Activated CD4-positive, alpha-beta memory T cell treated with anti-CD3 and anti-CD28 coated beads for 36 hours (primary cell): ENCODE results near the gene GPLD1. TPM values are rescaled to one million over a fixed set of nuclear protein-coding genes. Genes with fewer than 3 reads are reported as not detected.

Experiments
- CTCF ChIA-PET: fragments of 350-600 bp; sonication (Branson Sonifier 250); formaldehyde crosslinking; loops from one replicate; lab custom pipeline; 2021; ENCODE audit warnings: antibody characterized with exemption, inconsistent platforms; lab: Charles Lee
- POLR2A ChIA-PET: fragments of 350-600 bp; sonication (Branson Sonifier 250); formaldehyde crosslinking; loops from one replicate; lab custom pipeline; 2021; ENCODE audit warnings: antibody characterized with exemption; lab: Charles Lee
- DNase-seq: peaks from one replicate; pipeline ENCODE4 v3.0.0-alpha.2; 2020
- H3K27ac Mint-ChIP-seq: one replicate; pipeline ENCODE4 v1.8.0; 2021; ENCODE audit warnings: mixed read lengths
- H3K27me3 Mint-ChIP-seq: one replicate; pipeline ENCODE4 v1.8.0; 2021; ENCODE audit warnings: mixed read lengths
- H3K36me3 Mint-ChIP-seq: one replicate; pipeline ENCODE4 v1.8.0; 2021; ENCODE audit warnings: mixed read lengths
- H3K4me1 Mint-ChIP-seq: one replicate; pipeline ENCODE4 v1.8.0; 2021; ENCODE audit warnings: low read depth, mixed read lengths
- H3K4me3 Mint-ChIP-seq: one replicate; pipeline ENCODE4 v1.8.0; 2021; ENCODE audit warnings: mild to moderate bottlenecking, mixed read lengths
- H3K9me3 Mint-ChIP-seq: one replicate; pipeline ENCODE4 v1.8.0; 2021; ENCODE audit warnings: mixed read lengths
- intact Hi-C: fragments of 100-400 bp; cut with micrococcal nuclease; formaldehyde crosslinking; loops from one replicate; pipeline ENCODE4 v1.15.1; 2023
- total RNA-seq, 2 experiments: library from RNA; stranded (reverse); gene quantifications; one replicate each; pipeline ENCODE4 v1.2.3, GENCODE V29; 2021

GPLD1 gene
- total RNA-seq, 2 experiments from 2014 or later, result 0.19 to 0.29 TPM

DNA sequence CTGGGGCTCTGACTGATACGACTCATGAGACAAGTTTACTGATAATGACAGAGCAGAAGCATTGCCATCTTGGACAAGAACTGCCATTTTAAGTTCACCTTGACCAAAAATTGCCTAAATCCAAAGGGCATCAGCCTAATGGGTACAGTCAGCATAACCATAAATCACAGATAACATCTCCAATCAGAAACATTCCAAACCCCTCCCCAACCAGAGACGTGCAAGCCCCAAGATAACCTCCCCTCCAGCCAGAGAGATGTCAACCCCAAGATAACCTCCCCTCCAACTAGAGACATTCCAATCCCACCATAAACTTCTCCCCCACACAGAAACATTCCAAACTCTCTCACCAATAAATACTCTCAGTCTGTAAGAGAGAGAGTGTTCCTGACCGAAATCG, 10.5 kb downstream of the GPLD1 start:
- H3K36me3 Mint-ChIP-seq, result no peaks in the 10 kb centered on the region
- H3K9me3 Mint-ChIP-seq, result no peaks in the 10 kb centered on the region
- intact Hi-C loops, result no loop called here
- H3K27ac Mint-ChIP-seq, result no peak overlapping the region
- ChIA-PET POLR2A (no interaction called here), CTCF (interaction anchor here (0.5 kb wide), 1 partner anchor 9 kb away, joined by 3 read pairs; no protein-coding TSS in a partner anchor)
- no peak for DNase-seq
- H3K4me1 Mint-ChIP-seq, result no peaks in the 10 kb centered on the region
- H3K4me3 Mint-ChIP-seq, result no peak overlapping the region
- no peaks in the 10 kb centered on the region for H3K27me3 Mint-ChIP-seq

DNA sequence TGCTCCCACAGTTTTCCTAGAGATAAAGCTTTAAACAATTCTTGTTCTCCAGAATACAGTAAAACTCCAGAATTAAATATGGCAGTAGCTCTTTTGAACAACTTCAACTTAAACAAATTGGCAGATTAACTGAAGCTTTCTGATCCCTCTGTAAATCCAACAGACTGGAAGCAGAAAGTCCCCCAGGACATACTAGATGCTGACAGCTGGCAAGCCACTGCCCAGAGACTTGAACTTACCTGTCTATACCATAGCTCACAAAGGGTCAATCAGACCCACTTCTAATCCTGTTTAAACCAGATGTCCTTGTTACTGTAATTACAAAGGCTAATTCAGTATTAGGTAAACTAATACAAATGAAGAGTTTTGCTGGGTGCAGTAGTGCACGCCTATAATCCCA, 12.3 kb downstream of the GPLD1 start:
- CTCF ChIA-PET, result interaction anchor here (0.7 kb wide), 1 partner anchor 44 kb away, joined by 3 read pairs; no protein-coding TSS in a partner anchor
- Mint-ChIP-seq H3K27me3 (no peaks in the 10 kb centered on the region), H3K27ac (no peak overlapping the region), H3K4me3 (no peak overlapping the region), H3K36me3 (no peaks in the 10 kb centered on the region), H3K9me3 (no peaks in the 10 kb centered on the region), H3K4me1 (no peaks in the 10 kb centered on the region)
- intact Hi-C loops, result no loop called here
- no peak for DNase-seq
- POLR2A ChIA-PET, result no interaction called here

DNA sequence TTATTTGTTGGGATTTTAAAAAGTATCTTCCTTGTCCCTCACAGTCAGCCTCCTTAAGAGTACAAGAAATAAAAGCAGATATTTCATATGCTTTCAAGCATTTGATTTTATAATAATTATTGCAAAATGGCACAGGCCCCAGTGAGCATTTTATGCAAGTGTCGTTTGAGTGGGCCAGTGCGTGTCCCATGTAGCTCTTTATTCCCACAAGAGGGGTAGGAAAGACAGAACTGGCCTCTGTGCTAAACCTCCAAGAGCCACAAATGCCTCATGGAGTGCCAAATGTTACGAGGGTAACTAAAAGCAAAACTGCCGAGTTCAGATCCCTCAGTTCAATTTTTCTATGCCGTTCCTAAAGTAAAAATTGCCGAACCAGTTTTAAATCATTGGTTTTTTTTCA, 12.7 kb downstream of the GPLD1 start:
- no peaks in the 10 kb centered on the region for H3K9me3 Mint-ChIP-seq
- H3K27me3 Mint-ChIP-seq, result no peaks in the 10 kb centered on the region
- no peak overlapping the region for H3K4me3 Mint-ChIP-seq
- H3K27ac Mint-ChIP-seq, result no peak overlapping the region
- H3K4me1 Mint-ChIP-seq, result no peaks in the 10 kb centered on the region
- ChIA-PET CTCF (no interaction called here), POLR2A (no interaction called here)
- no peaks in the 10 kb centered on the region for H3K36me3 Mint-ChIP-seq
- intact Hi-C loops, result no loop called here
- no peak for DNase-seq

DNA sequence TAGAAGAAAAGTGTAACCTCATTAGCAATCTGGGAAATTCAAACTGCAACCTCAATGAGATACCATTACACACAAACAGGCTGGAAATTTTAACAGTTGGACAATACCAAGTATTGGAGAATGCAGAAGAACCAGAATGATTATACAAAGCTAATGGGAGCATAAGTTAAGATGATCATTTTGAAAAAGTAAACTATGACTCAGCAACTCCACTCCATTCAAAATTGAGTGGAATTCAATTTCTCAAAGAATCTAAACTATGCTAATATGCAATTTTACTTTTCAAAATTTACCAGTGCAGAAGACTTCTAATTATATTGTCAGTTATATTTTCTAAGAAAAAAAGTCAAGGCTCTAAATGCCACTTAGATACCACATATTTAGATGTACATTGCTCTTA, 17.2 kb downstream of the GPLD1 start:
- ChIA-PET CTCF (no interaction called here), POLR2A (no interaction called here)
- no peak overlapping the region for H3K4me3 Mint-ChIP-seq
- no peaks in the 10 kb centered on the region for H3K4me1 Mint-ChIP-seq
- no peaks in the 10 kb centered on the region for H3K27me3 Mint-ChIP-seq
- H3K27ac Mint-ChIP-seq, result no peak overlapping the region
- intact Hi-C loops, result no loop called here
- no peaks in the 10 kb centered on the region for H3K9me3 Mint-ChIP-seq
- no peak for DNase-seq
- H3K36me3 Mint-ChIP-seq, result no peaks in the 10 kb centered on the region

DNA sequence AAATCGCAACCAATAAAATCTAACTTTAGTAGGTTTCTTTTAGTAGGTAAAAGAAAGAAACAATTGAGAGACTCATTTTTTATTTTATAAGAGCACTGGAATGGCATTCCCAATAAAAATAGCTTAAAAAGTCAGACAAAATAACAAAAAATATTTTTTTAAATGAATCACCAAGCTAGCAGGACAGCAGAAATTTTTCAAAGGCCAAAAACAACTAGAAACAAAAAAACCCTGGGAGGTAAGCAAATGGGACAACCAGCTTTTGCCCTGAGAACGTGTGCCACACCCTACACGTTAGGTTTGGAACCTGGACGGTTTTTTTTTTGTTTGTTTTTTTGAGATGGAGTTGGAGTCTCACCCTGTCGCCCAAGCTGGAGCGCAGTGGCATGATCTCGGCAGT, 19.6 kb downstream of the GPLD1 start:
- Mint-ChIP-seq H3K9me3 (no peaks in the 10 kb centered on the region), H3K27ac (no peak overlapping the region), H3K4me1 (no peaks in the 10 kb centered on the region), H3K36me3 (no peaks in the 10 kb centered on the region), H3K27me3 (no peaks in the 10 kb centered on the region), H3K4me3 (no peak overlapping the region)
- intact Hi-C loops, result no loop called here
- DNase-seq, result no peak
- ChIA-PET POLR2A (no interaction called here), CTCF (interaction anchor here (0.7 kb wide), 1 partner anchor 9 kb away, joined by 3 read pairs; no protein-coding TSS in a partner anchor)

DNA sequence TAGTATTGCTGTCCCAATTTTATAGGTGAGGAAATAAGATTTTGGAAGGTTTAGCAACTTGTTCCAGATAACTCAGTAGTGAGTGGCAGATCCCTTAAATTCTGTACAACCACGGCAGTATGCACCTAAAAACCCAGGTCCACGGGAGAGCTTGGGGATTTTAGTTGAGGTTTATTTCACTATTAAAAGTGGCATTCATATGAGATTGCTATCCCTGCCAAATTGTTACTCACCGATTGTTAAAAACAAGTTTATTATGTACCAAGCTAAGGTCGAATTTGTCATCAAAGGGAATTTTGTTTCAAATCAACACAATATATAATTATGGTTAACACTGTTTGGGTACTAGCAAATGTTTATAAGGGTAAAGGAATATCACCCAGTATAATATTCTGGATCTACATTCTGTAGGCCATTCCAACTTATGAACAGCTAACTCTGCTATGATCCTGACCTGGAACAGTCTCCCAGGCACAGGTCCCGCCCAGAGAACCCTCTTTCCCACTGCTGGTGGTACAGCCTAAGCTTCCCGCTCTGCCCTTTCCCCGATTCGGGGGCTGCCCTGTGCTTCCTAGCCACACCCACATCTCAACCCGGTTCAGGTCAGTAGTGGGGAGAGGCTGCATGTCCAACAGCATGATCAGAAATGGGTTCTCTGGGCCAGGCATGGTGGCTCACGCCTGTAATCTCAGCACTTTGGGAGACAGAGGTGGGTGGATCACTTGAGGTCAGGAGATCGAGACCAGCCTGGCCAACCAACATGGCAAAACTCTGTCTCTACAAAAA, 24.9 kb downstream of the GPLD1 start:
- Mint-ChIP-seq H3K27ac (no peak overlapping the region), H3K4me3 (no peak overlapping the region), H3K4me1 (no peaks in the 10 kb centered on the region), H3K27me3 (no peaks in the 10 kb centered on the region), H3K9me3 (no peaks in the 10 kb centered on the region), H3K36me3 (no peaks in the 10 kb centered on the region)
- ChIA-PET POLR2A (no interaction called here), CTCF (no interaction called here)
- intact Hi-C loops, result no loop called here
- DNase-seq, result no peak

DNA sequence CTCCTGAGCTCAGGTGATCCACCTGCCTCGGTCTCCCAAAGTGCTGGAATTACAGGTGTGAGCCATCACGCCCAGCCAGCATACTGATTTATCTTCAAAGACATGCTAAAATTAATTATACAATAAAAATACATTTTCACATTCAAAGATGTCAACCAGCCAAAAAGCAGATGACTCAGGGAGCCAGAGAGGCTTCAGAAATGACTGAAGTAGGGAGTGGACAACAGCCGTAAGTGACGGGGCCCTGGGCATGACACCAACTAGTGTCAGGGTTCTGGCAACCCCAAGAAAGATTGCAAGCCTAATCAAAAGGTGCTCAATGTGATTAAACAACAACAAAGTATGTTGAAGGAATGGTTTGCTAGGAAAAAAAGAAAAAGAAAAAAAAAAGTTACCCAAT, 28.4 kb downstream of the GPLD1 start:
- no peak for DNase-seq
- Mint-ChIP-seq H3K4me3 (no peak overlapping the region), H3K27ac (no peak overlapping the region), H3K4me1 (no peaks in the 10 kb centered on the region), H3K27me3 (no peaks in the 10 kb centered on the region), H3K36me3 (no peaks in the 10 kb centered on the region), H3K9me3 (no peaks in the 10 kb centered on the region)
- ChIA-PET POLR2A (no interaction called here), CTCF (no interaction called here)
- intact Hi-C loops, result no loop called here

DNA sequence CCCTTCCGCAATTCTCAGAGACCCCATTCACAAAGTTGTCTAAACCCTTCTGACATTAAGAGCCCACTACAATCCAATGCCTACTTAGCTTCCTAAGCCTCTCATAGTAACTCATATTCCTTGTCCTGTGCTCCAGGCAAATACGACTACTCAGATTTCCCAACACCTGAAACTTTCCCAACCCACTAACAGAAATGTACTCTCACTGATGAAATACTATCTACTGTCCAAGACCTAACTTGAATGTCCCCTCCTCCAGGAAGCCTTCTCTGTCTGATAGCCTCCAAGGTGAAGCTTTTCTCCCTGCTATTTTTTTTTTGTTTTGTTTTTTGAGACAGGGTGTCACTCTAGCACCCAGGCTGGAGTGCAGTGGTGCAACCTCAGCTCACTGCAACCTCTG, 30.4 kb downstream of the GPLD1 start:
- ChIA-PET CTCF (interaction anchor here (1.1 kb wide), 1 partner anchor 28 kb away, joined by 3 read pairs; no protein-coding TSS in a partner anchor), POLR2A (no interaction called here)
- Mint-ChIP-seq H3K27ac (no peak overlapping the region), H3K4me3 (no peak overlapping the region), H3K4me1 (no peaks in the 10 kb centered on the region), H3K36me3 (no peaks in the 10 kb centered on the region), H3K27me3 (no peaks in the 10 kb centered on the region), H3K9me3 (no peaks in the 10 kb centered on the region)
- intact Hi-C loops, result no loop called here
- no peak for DNase-seq

DNA sequence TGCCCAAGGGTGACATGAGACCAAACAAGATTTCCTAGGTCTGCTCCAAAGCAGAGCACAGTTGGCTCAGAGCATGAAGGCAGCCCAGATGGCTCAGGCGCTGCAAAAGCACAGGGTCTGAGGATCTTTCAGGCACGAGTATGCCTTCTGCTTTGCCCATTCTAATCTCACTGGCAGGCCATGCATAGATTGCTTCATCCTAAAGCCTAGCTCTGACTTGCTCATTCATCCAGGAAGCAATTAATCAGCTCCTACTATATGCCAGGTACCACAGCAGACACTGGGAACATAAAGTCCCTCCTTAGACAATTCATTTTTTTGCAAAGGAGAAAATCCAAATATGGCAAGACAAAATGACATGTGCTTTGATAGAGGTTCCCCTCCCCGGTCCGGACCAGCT, 31.2 kb downstream of the GPLD1 start:
- no peak for DNase-seq
- POLR2A ChIA-PET, result no interaction called here
- no peaks in the 10 kb centered on the region for H3K27me3 Mint-ChIP-seq
- CTCF ChIA-PET, result interaction anchor here (1.1 kb wide), 1 partner anchor 28 kb away, joined by 3 read pairs; no protein-coding TSS in a partner anchor
- H3K27ac Mint-ChIP-seq, result no peak overlapping the region
- intact Hi-C loops, result no loop called here
- no peaks in the 10 kb centered on the region for H3K9me3 Mint-ChIP-seq
- H3K4me1 Mint-ChIP-seq, result no peaks in the 10 kb centered on the region
- H3K4me3 Mint-ChIP-seq, result no peak overlapping the region
- H3K36me3 Mint-ChIP-seq, result no peaks in the 10 kb centered on the region

DNA sequence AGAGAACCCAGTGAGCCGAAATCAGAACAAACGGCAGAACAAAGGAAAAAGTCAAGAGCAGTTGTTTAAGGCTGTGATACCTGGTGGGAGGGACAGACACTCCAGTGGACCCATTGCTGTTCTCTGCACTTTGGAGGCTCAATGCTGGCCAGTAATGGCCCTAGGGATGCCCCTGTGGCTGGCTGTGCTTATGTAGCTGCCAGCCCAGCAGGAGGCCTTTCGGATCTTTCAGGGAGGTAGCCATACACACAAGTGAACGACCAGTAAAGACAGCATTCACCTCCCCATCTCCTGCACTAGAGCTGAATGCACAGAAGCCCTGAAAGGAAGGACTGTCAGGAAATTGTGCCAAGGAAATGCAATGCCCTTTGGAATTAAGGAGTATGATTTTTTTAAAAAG, 34.3 kb downstream of the GPLD1 start:
- no peaks in the 10 kb centered on the region for H3K36me3 Mint-ChIP-seq
- CTCF ChIA-PET, result interaction anchor here (0.6 kb wide), 1 partner anchor 66 kb away, joined by 4 read pairs; no protein-coding TSS in a partner anchor
- H3K4me1 Mint-ChIP-seq, result no peaks in the 10 kb centered on the region
- H3K27ac Mint-ChIP-seq, result no peak overlapping the region
- H3K27me3 Mint-ChIP-seq, result no peaks in the 10 kb centered on the region
- no peak for DNase-seq
- H3K4me3 Mint-ChIP-seq, result no peak overlapping the region
- POLR2A ChIA-PET, result no interaction called here
- H3K9me3 Mint-ChIP-seq, result no peaks in the 10 kb centered on the region
- intact Hi-C loops, result no loop called here

DNA sequence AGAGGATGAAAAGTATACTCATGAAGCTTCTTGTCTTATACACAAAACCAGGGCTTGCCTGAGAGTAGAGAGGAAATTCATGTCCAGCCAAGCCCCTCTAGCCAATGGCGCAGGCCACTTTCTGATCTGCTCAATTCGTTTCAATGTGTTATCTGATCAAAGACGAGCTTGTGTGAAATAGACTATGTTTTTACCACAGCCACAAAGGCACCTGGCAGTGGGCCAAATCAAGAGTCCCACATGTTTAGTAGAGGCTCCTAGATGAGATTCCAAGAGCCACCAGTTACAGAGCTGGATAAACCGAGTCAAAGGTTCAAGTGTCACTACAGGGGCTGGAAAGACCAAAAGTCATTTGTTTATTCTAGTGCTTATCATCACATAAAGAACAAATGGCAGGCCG, 34.9 kb downstream of the GPLD1 start:
- ChIA-PET CTCF (interaction anchor here (0.6 kb wide), 2 partner anchors 67 to 164 kb away, joined by 4 read pairs; no protein-coding TSS in a partner anchor), POLR2A (no interaction called here)
- Mint-ChIP-seq H3K36me3 (no peaks in the 10 kb centered on the region), H3K27me3 (no peaks in the 10 kb centered on the region), H3K27ac (no peak overlapping the region), H3K4me1 (no peaks in the 10 kb centered on the region), H3K9me3 (no peaks in the 10 kb centered on the region), H3K4me3 (no peak overlapping the region)
- DNase-seq, result no peak
- intact Hi-C loops, result no loop called here

DNA sequence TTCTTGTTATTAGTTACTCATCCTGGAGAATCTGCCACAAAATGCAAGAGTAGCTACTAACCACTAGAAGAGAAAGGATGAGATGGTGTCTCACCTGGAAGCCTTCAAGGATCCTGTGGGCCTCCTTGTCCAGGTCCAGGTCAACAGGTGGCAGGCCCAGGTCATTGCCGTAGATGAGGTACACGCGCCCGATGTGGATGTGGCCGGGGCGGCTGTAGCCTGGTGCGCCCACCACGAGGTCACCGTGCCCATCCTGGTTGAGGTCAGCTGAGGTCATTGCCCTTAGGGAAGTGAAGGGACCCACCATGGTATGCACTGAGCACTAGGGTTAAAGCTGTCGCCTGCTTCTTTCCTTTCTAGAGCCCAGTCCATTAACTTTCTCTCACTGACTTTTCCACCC, 35.5 kb downstream of the GPLD1 start:
- Mint-ChIP-seq H3K4me1 (no peaks in the 10 kb centered on the region), H3K27me3 (no peaks in the 10 kb centered on the region), H3K36me3 (no peaks in the 10 kb centered on the region), H3K27ac (no peak overlapping the region), H3K9me3 (no peaks in the 10 kb centered on the region), H3K4me3 (no peak overlapping the region)
- POLR2A ChIA-PET, result no interaction called here
- DNase-seq, result no peak
- CTCF ChIA-PET, result interaction anchor here (0.6 kb wide), 1 partner anchor 163 kb away, joined by 4 read pairs; no protein-coding TSS in a partner anchor
- intact Hi-C loops, result no loop called here
